Measurements from ENCODE around the gene ATP8B3.

ATP8B3 gene

GRCh38 chr19:1794424-1795172, 17.5 kb downstream of the ATP8B3 start:
- no peak for DNase-seq

GRCh38 chr19:1791879-1792278, 20.2 kb downstream of the ATP8B3 start:
- DNase-seq = no peak

- DNase-seq = no peak
Observed at GRCh38 chr19:1790054-1790792, 21.9 kb downstream of the ATP8B3 start.

GRCh38 chr19:1789261-1790041, 22.6 kb downstream of the ATP8B3 start:
- no peak for DNase-seq

GRCh38 chr19:1787116-1787515, 25.0 kb downstream of the ATP8B3 start:
- no peak for DNase-seq

GRCh38 chr19:1786668-1787067, 25.4 kb downstream of the ATP8B3 start:
- DNase-seq = no peak

GRCh38 chr19:1785310-1785709, 26.8 kb downstream of the ATP8B3 start:
- DNase-seq = no peak

GRCh38 chr19:1783874-1784273, 28.2 kb downstream of the ATP8B3 start:
- no peak for DNase-seq

- DNase-seq = no peak
Observed at GRCh38 chr19:1783354-1783753, 28.7 kb downstream of the ATP8B3 start.

GRCh38 chr19:1782521-1782920, 29.6 kb downstream of the ATP8B3 start:
- DNase-seq = no peak

- no peak for DNase-seq
Observed at GRCh38 chr19:1780272-1780958, 31.7 kb downstream of the ATP8B3 start.

GRCh38 chr19:1779574-1779973, 32.5 kb downstream of the ATP8B3 start:
- DNase-seq = no peak

- DNase-seq = no peak
Observed at GRCh38 chr19:1777149-1777548, 34.9 kb downstream of the ATP8B3 start.

- no peak for DNase-seq
Observed at GRCh38 chr19:1776606-1777147, 35.4 kb downstream of the ATP8B3 start.

- no peak for DNase-seq
Observed at GRCh38 chr19:1775951-1776605, 36.0 kb downstream of the ATP8B3 start.

- no peak for DNase-seq
Observed at GRCh38 chr19:1774989-1775772, 36.9 kb downstream of the ATP8B3 start.

- no peak for DNase-seq
Observed at GRCh38 chr19:1773184-1773583, 38.9 kb downstream of the ATP8B3 start.

GRCh38 chr19:1770866-1771576, 41.1 kb downstream of the ATP8B3 start:
- DNase-seq = no peak

GRCh38 chr19:1769645-1769985, 42.5 kb downstream of the ATP8B3 start:
- no peak for DNase-seq

GRCh38 chr19:1768918-1769644, 43.0 kb downstream of the ATP8B3 start:
- DNase-seq = no peak

Measured in SIG-M5 (cell line).